Measurements from ENCODE around the gene OTULIN.

GRCh38 chr5:14630671-14631070 lies 33.8 kb upstream of the OTULIN start:
- TF ChIP-seq CTCF (conservative IDR thresholded peaks at IDR 0.05; ENCODE audit: low read depth, low read length) (no peak), ELK1 (IDR thresholded peaks at IDR 0.05; ENCODE audit: borderline replicate concordance, low read depth, low read length) (no peak), NFE2L2 (IDR thresholded peaks at IDR 0.05; ENCODE audit: low read depth, low read length) (no peak)

Data from IMR-90 (cell line).